NCI-H2171 treated with DMSO at 0.1 percent for 48 hours (cell line): ENCODE data around the gene SPEG.
A peak's percentile ranks its signal among the peaks of the same experiment; 100 is the strongest.

Source experiments
- DNase-seq: peaks from one replicate; lab custom pipeline; 2025; lab: John Stamatoyannopoulos, UW

SPEG gene

DNA sequence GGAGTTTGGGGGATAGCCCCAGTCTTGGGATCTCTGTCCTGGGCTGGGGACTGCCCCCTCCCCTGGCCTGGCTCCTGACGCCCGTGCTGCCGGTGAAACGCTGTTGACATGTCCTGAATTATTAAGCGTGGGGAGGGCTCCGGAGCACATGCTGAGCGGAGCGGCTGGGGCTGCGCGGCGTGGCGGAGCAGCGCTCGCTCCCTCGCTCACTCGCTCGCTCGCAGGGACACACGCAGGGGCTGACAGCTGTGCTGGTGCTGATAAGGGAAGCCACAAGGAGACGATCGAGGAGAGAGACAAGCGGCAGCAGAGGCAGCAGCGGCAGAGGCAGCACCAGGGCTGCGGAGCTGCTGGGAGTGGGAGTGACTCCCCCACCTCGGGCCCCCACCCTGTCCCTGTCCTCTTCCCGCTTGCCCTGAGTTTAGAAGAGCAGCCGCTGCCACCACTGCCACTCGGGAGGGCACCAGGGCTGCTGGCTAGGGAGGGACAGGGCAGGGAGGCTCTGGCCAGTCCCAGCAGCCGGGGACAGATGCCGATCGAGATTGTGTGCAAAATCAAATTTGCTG lies 79.6 kb downstream of the SPEG start, which contains the start of gene ASIC4:
ASIC4 (plus strand) TSS at position 287 of the 566 bp plus-strand sequence; CDS start at position 530, 243 bp downstream.
- peak; percentile 75 for DNase-seq

GRCh38 chr2:219514836-219515235 lies 80.2 kb downstream of the SPEG start:
- no peak for DNase-seq

- DNase-seq: peak; percentile 12
These were observed 81.4 kb downstream of the SPEG start for GRCh38 chr2:219515874-219516629.

DNA sequence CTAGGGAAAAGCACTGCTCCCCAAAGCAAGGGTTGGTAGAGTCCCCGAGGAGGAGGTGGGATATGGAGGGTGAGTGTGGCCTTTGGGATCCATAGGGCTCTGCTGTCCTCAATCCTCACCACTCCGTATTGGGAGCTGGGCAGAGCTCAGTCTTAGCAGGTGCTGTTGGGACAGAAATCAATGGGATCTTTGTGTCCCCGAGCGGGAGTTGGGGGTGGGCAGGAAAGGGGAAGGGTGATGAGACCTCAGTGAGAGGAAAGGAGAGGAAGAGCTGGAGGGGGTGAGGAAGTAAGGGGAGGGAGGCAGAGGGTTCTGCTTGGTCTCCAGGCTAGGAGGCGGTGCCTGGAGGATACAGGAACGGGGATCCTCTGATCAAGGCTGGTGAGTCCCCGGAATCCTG lies 82.2 kb downstream of the SPEG start:
- DNase-seq: no peak

DNA sequence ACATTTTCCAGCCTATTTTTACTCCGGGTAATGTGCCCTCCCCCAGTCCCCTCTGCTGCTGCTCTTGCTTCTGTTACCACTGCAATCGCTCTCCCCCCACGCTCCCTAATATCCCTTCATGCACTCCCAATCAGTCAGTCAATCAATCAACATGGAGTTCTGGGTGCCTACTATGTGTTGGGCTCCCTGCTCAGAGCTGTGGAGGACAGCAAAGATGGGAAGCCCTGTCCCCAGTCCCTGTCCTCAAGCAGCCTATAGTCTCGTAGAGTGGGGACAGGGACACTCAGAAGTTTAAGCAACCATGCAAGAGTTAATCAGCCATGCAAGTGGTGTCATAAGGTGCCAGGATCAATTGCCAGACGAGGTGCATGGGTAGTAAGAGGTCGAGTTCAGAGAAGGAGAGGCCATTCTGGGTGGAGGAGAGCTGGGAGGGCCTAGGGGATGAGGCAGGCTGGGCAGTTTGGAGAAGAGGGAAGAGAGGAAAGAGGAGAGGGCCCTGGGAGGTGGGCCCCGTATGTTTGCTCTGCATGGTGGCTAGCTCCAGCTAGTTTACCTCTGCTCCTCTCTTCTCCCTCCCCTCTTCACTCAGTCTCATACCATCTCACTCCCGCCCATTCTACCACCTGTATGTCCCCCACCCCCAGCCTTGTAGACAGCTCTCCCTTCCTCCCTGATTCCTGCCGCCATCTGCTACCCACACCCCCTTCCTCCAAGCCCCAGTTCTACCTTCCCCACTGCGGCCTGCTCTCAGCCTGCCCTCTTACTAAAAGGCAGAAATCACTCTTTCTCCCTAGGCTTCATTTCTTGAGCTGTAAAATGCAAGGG lies 83.5 kb downstream of the SPEG start:
- DNase-seq: peak; percentile 86

- DNase-seq: no peak
These were observed 84.9 kb downstream of the SPEG start for GRCh38 chr2:219519526-219519916.

DNA sequence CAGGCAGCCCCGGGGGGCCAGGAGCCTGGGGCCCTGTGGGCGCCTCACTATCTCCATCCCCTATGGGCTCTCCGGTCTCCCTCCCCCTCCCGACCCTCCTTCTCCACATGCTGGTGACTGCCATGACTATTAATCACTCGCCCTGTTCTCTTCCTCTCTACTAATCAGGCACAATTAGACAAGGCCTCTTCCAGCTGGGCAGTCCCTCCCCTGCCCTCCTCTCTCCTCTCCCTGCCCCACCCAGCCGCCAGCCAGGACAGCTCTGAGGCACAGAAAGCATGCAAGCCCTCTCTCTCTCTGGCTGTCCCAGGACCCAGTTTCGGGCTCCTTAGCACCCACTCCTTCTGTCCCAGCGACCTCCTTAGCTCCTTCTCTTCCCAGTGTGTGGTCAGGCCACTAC lies 85.4 kb downstream of the SPEG start:
- DNase-seq: no peak

DNA sequence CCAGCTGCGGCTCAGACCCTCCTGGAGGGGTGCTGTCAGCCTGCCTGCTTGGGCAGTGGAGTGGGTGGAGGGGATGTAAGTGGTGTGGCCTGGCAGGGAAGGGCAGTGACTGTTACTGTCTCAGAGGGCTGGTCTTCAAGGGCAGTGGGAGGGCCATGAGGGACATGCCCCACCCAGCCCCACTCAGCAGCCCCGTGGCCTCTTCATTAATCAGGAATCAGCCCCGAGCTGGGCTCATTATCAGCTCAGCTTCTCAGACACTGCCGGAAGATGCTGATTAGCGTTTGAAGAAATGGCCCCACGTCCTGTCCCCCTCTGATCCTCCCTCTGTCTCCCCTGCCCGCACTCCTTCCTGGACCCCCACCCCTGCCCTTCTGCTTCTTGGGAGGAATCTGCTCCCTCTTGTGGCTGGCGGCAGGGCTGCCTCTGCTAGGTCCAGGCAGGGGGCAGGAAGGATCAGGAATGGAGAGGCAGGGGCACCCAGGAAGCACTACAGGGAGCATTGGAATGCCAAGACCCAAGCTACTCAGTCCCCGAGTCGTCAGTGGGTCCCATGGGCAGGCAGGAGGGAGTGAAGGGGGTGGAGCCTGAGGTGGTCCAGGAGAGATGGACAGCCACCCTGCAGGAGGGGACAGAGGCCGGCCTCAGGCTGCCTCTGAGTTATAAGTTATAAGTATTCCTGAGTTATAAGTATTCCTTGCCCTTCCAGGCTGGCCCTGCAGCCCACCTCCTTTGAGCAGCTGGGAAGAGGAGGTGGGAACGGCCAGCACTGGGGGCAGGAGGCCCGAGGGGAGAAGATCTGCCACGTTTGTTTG lies 86.6 kb downstream of the SPEG start:
- DNase-seq: peak; percentile 44

- DNase-seq: no peak
These were observed 87.7 kb downstream of the SPEG start for GRCh38 chr2:219522111-219523030.

- no peak for DNase-seq
These were observed 88.5 kb downstream of the SPEG start for GRCh38 chr2:219523031-219523671.

GRCh38 chr2:219524817-219525216 lies 90.2 kb downstream of the SPEG start:
- DNase-seq: no peak

GRCh38 chr2:219525533-219526232 lies 91.0 kb downstream of the SPEG start:
- DNase-seq: no peak

DNA sequence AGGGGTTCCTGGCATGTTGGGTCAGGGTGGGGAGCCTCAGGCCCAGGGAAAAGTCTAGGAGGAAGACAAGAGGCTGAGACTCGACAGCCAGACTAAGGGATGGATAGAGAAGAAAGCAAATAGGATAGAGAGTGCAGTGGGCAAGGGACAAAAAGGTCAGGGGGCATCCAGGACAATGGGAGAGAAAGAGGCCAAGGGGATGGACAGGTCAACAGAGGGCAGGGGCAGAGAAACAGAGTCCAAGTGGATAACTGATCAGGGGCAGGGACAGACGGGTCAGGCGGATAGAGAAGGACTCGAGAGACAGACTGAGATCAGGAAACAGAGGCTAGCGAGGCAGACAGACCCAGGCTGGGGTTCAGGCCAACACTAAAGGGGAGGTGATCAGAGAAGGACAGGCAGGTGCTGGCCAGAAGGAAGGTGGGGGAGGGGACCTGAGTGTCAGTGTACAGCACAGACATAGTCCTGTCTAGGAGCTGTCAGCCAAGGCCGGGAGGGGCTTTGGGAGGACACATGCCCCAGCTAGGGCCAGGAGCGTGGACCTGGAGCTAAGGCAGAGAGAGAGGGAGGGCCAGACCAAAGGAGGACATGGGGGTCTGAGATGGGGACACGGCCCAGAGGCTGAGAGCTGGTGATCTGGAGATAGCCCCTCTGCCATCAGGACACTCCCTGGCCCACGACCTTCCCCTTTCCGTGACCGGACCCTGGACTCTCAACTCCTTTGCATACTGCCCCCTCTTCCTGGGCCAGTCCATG lies 91.9 kb downstream of the SPEG start:
- DNase-seq: no peak

DNA sequence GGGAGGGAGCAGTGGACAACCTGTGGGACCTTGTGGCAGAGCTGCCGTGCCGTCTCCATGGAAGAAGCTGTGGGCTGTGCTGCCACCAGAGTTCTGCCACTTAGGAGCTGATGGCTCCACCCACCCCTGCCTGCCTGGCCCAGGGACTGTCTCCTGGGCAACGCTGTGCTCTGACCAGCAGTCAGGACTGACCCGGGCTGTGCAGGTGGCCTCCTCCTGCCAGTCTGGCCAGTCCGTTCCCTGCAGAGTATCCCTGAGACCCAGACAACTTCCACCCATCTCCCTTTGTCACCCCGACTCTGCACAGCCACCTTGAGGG lies 92.4 kb downstream of the SPEG start:
- no peak for DNase-seq

DNA sequence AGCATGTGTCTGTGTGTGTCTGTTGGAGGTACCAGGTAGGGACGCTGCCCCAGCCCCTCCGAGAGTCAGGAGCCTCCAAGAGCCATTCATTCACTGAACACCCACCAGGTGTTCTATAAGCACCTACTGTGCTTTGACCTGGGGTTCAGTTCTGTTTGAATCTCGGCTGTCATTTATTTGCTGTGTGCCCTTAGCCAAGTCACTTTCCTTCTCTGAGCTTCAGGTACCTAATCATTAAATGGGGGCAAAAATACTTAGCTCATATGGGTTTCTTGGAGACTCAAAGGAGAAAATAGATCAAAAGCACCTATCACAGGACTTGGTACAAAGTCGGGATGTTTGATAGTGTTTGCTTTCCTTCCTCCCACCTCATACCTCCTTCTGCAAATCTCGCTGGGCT lies 92.8 kb downstream of the SPEG start:
- DNase-seq: no peak

DNA sequence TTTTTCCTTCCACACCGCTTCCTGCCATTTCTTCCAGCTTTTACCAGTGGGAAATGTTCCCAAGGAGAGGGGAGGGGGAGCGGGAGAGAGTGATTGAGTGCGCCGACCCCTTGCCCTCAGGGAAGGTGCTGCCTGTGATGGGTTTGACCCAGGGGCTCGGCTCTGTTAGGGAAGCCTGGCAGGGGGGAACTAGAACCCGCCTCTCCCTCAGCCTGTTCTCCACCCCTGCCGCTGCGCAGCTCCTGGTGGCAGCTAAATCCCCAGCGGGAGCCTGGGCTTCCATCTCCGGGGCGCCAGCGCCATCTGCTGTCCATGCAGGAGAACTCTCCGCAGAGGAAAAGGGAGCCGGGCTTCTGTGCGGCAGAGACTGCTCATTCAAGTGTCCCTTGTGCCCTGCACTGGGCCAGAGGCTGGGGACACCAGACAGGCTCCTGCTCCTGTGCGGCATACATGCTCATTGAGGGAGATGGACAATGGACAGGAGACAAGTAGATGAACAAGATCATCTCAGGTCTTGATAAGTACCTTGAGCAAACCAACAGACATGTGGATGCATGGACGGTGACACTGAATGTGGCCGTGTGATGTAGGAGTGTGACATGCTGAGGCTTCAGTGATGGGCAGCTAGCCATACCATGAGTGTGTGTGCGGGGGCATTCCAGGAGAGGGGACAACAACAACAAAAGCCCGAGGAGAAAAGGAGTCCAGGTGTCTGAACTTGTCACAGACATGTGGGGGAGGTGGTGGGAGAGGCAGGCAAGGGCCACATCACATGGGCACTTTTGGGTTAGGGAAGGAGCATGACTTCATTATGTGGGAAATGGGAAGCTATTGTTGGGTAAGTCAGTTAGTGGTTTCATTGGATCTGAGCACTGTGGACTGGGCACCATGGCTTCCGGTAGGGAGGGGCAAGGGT lies 95.7 kb downstream of the SPEG start:
- peak; percentile 85 for DNase-seq

GRCh38 chr2:219531639-219532377 lies 97.2 kb downstream of the SPEG start:
- no peak for DNase-seq

GRCh38 chr2:219532378-219532649 lies 97.7 kb downstream of the SPEG start:
- no peak for DNase-seq
